Measurements from ENCODE around the gene LRRC4C.

DNA sequence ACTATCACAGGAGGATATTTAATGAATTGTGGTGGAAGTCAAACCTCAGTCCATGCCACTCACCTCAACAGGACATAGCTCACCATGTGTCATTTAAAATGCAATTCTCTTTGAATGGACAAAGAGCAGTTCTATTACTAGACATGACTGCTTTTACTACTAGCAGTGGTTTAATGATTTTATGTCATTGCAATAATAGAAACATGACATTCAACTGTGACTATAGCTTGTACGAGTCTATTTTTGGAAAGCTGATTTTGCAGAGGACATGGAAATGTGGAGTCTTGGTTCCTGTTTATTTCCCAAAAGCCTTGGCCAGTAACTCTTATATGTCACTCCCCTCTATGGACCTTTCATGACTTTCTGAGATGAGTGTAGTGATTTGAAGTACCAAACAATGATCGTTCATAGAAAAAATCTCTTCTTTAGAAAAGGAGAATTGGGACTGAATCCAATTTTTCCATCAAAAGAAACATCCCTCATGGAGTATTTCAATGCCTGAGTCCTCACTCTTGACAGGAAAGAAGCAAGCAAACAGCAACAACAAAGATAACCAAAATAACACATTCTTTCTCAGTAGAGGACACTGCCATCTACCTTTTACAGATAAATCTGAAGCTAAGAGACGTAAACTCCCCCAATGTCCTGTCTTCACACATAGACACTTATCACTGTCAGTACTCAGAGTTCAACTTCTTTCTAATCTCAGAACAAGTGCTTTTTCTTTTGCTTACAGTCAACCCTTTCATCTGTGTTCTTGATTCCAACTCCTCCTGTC, 233.4 kb downstream of the LRRC4C start:
- TF ChIP-seq, protein P1, sequence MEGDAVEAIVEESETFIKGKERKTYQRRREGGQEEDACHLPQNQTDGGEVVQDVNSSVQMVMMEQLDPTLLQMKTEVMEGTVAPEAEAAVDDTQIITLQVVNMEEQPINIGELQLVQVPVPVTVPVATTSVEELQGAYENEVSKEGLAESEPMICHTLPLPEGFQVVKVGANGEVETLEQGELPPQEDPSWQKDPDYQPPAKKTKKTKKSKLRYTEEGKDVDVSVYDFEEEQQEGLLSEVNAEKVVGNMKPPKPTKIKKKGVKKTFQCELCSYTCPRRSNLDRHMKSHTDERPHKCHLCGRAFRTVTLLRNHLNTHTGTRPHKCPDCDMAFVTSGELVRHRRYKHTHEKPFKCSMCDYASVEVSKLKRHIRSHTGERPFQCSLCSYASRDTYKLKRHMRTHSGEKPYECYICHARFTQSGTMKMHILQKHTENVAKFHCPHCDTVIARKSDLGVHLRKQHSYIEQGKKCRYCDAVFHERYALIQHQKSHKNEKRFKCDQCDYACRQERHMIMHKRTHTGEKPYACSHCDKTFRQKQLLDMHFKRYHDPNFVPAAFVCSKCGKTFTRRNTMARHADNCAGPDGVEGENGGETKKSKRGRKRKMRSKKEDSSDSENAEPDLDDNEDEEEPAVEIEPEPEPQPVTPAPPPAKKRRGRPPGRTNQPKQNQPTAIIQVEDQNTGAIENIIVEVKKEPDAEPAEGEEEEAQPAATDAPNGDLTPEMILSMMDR (IDR thresholded peaks at IDR 0.05) = no peak
- TF ChIP-seq POLR2A (IDR thresholded peaks at IDR 0.05) = no peak
